NCI-H1092 treated with DMSO at 0.1 percent for 48 hours (cell line): ENCODE data around the gene TAGLN.
"Not testable (repeated sequence)": the region's sequence is repeated elsewhere in the genome, so short reads cannot be mapped to it uniquely, and the experiment has no call there.

Experiments
- DNase-seq: peaks from one replicate; lab custom pipeline; 2025; lab: John Stamatoyannopoulos, UW

TAGLN gene

DNA sequence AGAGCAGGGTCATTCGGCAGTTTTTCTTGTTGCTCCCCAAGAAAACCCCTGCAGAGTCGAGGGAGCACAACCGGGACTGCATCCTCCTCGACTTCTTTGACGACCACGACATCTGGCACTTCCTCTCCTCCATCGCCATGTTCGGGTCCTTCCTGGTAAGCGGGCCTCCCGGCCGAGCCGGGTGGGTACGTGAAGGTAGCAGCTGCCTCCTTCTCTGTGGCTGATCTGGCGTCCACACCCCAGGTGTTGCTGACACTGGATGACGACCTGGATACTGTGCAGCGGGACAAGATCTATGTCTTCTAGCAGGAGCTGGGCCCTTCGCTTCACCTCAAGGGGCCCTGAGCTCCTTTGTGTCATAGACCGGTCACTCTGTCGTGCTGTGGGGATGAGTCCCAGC is 3.4 kb upstream of the TAGLN start:
- DNase-seq: no peak

DNA sequence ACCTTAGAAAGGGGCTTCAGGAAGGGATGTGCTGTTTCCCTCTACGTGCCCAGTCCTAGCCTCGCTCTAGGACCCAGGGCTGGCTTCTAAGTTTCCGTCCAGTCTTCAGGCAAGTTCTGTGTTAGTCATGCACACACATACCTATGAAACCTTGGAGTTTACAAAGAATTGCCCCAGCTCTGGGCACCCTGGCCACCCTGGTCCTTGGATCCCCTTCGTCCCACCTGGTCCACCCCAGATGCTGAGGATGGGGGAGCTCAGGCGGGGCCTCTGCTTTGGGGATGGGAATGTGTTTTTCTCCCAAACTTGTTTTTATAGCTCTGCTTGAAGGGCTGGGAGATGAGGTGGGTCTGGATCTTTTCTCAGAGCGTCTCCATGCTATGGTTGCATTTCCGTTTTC is 2.2 kb upstream of the TAGLN start:
- DNase-seq: no peak

DNA sequence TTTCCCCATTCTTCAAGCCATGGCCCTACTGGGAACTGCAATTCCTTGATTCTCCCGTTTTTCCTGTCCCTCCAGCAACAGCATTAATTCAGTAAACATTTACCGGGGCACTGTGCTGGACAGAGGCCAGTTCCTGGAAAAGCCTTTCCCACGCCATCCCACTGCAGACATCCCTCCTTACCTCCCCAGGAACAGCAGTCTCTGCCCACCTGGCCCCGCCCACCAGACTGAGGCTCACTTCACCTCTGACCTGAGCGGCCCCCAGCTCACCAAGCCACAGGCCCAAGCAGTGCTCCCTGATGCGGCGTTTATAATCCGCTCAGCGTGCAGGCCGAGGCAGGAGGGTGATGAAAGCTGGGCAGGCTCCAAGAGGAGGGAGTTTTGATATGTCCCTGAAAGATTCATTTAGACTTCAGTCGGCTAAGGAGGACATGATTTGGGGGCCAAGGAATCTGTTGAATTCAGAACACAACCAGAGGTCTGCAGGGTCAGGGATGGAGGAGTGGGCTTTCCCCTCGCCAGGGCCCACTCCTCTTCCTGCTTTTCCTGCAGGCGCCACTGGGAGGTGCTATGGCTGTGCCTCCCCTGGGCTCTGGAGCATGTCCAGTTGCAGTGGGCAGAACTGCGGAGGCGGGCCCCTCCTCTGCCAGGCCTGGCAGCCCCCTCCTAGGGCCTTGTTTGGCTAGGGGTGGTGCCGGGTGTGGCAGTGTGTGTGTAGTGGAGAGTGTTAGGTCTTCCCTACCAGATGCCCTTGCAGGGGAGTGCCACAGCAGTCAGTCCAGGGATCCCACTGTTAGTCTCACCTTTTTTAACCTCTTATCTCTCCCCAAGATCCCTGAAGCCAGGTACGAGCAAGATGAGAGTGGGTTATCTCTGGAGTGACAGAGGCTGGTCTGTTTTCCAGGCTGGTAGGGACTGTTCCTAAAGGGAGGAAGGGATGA is 1.4 kb upstream of the TAGLN start:
- no peak for DNase-seq

DNA sequence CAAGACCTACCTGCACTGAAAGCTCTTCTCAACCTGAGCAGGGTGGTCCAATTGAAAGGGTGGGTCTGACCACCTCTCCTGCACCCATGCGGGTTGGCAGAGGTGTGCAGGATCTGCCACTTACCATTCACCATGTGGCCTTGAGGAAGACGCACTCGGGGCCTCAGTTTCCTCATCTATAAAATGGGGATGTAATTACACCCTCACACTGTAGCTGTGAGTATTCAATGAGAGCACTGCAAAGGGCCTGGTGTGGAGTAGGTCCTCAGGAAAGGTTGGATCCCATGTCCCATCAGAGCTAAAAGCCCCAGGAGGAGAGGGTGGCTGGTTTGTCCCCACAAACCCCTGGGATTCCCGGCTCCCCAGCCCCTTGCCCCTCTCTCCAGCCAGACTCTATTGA is 557 bp upstream of the TAGLN start:
- DNase-seq: no peak

DNA sequence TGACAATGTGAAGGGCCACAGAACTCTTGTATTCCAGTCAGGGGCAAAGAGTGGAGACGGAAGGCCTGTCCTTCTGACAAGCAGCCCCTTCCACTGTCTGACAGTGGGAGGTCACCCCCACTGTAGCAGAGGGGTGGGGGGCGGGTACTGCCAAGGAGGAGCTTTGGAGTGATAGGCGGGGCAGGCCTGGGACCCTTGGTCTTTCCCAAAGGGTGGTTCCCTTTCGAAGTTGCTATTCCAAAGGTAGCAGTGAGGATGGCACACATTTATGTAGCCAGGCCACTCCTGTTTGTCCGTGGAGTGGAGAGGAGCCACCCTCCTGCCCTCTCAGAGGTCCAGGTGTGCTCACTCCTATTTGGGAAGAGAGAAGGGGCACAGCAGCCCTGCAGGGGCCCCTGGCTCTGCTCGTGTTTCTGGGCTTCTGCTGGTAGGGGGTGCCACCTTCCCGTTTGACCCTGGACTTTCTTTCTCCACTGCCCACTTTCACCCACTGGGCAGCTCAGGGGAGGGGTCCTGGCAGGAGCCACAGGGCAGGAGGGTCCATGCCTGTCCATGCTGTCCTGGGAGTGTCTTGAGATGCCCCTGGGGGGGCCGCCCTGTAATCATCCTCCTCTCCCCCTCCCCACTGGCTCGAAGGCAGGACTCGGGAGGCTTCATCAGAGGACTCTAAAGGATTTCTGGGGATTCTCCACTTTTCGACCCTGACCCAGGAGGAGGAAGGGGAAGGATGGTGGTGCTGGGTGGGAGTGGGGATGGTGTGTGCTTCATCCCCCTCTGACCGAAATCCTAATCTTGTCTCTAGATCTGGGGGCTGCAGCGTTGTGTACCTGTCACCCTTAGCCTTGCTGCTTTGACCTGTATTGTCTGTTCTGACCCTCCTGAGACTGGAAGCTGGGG is 994 bp downstream of the TAGLN start:
- no peak for DNase-seq

DNA sequence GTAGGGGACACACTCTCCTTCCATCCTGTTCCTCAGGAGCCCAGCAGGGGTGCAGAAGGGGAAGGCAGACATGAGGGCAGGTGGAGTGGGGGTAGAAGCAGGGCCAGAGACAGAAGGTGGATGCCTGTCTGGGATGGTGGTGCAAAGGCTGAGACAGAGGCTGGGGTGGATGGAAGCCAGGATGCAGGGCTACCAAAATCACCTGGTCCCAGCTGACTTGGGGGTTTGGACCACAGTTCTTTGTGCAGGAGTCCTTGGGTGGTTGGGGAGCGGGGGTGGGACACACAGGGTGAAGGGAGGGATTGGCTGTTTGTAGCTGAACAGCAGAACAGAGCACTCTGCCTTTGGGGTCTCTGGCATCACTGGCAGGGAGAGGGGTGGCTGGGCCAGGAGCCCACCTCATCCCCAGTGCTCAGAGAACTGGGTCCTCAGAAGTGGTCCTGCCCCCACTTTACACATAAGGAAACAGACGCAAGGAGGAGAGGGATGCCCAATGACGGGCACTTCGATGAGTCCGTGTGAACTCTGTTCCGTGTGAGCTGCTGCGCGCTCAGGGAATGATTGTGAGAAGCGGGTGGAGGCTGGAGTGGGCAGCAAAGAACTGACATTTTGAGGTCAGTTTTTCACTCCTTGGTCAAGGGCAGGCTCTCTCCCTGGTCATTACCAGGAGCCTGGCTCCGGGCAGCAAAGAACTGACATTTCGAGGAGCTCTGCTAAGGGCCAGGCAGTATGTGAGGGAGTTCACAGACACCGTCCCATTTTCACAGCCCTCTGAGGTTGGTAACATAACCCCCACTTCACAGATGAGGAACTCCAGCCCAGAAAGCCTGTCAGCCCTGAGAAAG is 1.9 kb downstream of the TAGLN start:
- no peak for DNase-seq

DNA sequence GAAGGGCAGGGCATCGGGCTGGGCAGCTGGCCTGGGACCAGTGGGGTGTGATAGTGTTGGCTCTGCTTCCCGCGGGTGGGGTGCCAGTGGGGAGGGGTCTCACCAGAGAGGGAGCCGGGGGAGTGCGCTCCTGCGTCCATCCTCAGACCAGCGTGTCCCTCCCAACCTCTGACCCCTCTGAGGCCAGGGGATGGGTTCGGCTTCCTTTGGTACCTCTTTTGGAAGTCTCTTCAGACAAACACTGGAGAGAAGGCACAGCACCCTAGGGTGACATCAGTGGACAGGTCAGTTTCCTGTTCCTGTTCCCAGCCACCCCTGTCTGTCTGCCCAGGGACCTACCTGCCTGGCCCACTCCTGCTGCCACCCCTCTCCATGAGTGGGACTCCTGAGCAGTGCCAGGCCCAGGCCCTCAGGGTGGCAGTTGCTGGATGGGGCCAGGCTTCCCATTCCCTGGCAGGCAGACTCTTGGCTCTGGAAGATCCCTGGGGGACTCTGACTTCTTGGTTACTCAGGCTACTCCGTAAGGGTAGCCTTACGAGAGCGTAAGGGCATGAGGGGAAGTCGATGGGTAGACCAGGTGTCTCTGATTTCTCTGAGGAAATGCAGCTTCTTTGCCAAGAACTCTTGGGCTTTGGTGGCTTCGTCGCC is 2.6 kb downstream of the TAGLN start:
- no peak for DNase-seq

DNA sequence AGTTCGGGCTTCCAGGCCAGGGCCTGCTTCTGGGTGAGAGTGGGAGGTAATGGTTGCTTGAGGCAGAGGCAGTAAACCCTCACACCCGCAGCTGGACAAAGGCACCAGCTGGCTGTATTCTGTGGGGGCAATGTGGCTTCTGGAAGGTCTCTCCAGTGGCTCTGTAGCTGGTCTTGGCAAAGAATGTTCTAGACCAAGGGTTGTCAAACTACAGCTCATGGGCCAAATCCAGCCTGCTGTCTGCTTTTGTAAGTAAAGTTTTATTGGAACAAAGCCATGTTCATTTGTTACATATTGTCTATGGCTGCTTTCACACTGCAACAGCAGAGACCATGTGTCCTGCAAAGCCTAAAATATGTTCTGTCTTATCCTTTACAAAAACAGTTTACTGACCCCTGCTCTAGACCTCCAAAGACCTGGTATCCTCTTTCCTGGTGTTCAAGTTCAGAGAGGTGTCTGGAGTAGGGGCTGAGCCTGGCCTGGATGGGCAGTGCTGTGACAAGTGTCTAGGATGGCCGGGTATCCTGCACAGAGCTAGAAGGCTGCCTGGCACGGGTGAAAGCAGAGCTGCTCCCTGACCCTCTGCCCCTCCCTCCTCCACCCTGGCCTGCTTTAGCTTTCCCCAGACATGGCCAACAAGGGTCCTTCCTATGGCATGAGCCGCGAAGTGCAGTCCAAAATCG is 3.4 kb downstream of the TAGLN start:
- no peak for DNase-seq

DNA sequence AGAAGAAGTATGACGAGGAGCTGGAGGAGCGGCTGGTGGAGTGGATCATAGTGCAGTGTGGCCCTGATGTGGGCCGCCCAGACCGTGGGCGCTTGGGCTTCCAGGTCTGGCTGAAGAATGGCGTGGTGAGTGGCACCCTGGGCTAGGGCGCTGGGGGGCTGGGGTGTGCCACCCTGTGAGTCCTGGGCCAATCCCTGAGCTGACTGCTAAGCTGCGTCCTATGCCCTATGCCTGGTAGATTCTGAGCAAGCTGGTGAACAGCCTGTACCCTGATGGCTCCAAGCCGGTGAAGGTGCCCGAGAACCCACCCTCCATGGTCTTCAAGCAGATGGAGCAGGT is 3.9 kb downstream of the TAGLN start:
- DNase-seq: no peak

GRCh38 chr11:117204283-117205080 is 5.3 kb downstream of the TAGLN start:
- DNase-seq: no peak

GRCh38 chr11:117205211-117205818 is 6.1 kb downstream of the TAGLN start:
- no peak for DNase-seq

DNA sequence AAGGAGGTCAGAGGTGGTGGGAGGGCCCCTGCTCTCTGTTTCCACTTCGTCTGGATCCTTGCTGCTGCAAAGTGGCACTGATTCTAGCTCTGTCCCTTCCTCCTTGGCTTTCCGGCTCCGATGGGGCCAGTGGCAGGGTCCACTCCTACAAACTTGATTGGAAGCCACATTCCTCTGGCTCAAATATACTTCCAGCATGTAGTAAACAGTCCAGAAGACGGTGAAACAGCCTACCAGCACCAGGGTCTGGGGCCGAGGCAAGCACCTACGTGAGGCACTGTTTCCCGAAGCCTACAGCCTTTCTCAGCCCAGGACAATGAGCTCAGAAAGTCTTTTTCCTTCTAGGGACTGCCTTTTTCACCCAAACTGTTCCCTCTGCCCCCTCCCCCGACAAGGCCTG is 6.9 kb downstream of the TAGLN start:
- DNase-seq: not testable (repeated sequence)

DNA sequence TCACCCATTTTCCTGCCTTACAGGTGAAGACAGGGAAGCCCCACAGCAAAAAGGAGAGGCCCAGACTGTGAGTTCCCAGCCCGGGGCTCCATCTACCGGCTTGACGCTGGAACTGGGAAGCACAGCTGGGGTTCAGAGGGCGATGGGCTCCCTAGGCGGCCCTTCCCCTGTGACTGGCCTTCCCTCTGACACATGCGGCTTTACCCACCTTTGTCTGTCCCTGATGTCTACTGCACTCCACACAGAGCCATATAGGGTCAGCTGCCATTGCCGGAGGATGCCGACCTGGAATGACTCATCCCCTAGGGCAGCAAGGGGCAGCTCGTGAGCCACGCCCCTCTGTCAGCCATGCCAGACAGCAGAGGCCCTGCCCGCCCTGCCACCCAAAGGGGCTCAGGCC is 7.7 kb downstream of the TAGLN start:
- DNase-seq: not testable (repeated sequence)

GRCh38 chr11:117207481-117207880 is 8.3 kb downstream of the TAGLN start:
- DNase-seq: not testable (repeated sequence)

GRCh38 chr11:117208710-117209109 is 9.5 kb downstream of the TAGLN start:
- DNase-seq: not testable (repeated sequence)

DNA sequence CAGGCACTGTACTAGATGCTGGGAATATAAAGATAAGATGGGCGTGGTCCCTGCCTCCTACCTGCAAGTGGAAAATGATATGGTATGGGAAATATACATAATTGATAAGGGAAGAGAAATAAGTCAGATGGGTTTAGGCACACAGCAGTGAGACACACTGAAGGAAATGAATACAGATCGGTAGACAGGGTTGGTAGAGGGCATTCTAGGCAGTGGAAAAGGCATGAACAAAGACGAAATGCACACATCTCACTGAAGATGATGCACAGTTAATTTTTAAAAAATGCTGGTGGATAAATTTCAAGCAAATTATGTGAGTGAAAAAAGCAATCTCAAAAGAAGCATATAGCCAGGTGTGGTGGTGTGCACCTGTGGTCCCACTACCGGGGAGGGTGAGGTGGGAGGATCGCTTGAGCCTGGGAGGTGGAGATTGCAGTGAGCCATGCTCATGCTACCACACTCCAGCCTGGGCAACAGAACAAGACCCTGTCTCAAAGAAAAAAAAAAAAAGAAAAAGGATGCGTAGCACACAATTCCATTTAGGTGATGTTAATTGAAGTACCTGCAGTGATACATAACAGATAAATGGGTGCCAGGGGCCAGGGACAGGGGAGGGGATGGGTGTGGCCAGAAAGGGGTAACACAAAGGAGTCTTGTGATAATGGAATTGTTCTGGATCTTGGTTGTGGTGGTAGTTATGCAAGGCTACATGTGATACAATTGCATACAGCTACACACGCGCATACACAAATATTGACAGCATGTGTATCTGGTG is 10.4 kb downstream of the TAGLN start:
- not testable (repeated sequence) for DNase-seq

GRCh38 chr11:117210620-117211019 is 11.4 kb downstream of the TAGLN start:
- DNase-seq: no peak

DNA sequence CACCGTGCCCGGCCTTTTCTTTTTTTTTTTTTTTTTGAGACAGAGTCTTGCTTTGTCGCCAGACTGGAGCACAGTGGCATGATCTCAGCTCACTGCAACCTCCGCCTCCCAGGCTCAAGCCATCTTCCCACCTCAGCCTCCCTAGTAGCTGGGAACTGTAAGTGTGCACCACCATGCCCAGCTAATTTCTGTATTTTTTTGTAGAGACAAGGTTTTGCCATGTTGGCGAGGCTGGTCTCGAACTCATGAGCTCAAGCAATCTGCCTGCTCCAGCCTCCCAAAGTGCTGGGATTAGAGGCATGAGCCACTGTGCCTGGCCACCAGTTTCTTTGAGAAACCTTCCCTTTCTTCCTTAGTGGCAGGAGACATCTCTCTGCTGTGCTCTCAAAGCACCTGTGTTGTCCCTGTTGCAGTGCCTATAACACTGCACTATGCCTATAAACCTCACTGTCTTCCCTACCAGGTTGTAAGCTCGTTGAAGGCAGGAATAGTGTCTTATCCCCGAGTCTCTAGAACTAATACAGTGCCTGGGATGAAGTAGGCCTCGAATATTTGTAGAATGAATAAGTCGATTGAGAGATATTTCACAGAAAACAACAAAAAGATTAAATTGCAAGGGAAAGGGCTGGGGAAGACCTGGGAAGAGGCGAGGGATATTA is 13.7 kb downstream of the TAGLN start:
- DNase-seq: no peak
